Right kidney (tissue), 1 donor: ENCODE results near the gene KL.

ENCODE experiments used
- DNase-seq: peaks from one replicate; pipeline ENCODE4 v3.0.0-alpha.2; 2016

KL gene

GRCh38 chr13:33034882-33035520 is 18.8 kb downstream of the KL start:
- no peak for DNase-seq

GRCh38 chr13:33037673-33038072 is 21.4 kb downstream of the KL start:
- DNase-seq: no peak

- DNase-seq: no peak
Measured at GRCh38 chr13:33040090-33040489, 23.9 kb downstream of the KL start.

DNA sequence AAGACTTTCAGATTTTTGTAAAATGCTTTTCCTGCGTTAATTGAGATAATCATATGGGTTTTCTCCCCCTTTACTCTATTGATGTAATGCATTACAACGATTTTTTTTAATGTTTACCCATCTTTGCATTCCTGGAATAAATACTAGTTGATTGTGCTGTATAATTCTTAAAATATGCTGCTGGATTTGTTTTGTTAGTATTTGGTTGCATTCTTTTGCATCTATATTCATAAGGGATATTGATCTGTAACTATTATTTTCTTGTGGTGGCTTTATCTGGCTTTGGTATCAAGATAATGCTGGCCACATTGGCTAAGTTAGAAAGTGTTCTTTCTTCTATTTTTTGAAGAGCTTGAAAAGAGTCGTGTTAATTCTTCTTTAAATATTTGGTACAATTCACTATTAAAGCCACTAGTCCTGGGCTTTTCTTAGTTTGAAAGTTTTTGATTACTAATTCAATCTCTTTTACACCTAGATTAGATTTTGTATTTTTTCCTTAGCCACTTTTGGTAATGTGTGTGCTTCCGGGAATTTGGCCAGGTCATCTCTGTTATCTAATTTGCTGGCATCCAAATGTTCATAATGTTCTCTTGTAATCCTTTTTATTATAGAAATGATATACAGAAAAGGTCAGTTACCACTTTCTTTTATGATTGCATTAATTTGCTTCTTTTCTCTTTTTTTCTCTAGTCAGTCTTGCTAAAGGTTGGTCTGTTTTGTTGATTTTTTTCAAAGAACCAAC is 29.8 kb downstream of the KL start:
- DNase-seq: no peak

DNA sequence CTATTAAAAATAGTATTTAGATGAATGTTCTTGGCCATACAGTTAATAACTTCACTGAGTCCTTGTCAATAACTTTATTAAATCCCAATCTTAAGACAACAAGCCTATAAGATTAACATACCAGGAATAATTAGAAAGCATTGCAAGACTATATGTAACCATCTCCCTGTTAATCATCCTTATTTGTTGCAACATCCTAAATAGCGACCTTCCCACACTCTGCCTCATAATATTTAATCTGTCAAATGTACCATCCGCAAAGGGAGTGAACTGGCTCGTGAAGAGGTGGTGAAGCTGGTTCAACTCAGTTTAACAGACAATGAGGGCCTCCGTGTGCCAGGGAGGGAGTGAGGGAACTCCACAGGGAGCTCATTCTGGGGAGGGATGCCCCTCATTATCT is 33.9 kb downstream of the KL start:
- DNase-seq: no peak

DNA sequence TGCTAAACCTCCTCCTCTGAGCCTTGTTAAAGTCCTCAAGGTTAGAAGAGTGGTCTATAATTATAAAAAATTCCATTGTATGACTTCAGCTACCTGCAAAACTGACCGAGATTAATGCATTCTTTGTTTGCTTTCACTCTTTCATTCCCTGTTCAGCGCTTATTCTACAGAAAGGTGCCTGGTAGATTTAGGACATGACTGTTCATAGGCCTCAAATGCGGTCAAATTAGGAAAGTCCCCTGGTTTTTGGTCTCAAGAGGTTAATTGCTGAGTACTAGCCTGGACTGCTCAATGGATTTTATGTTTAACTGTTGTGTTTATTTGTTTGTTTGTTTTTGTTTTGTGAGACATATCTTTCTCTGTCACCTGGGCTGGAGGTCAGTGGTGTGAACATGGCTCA is 35.4 kb downstream of the KL start:
- no peak for DNase-seq

DNA sequence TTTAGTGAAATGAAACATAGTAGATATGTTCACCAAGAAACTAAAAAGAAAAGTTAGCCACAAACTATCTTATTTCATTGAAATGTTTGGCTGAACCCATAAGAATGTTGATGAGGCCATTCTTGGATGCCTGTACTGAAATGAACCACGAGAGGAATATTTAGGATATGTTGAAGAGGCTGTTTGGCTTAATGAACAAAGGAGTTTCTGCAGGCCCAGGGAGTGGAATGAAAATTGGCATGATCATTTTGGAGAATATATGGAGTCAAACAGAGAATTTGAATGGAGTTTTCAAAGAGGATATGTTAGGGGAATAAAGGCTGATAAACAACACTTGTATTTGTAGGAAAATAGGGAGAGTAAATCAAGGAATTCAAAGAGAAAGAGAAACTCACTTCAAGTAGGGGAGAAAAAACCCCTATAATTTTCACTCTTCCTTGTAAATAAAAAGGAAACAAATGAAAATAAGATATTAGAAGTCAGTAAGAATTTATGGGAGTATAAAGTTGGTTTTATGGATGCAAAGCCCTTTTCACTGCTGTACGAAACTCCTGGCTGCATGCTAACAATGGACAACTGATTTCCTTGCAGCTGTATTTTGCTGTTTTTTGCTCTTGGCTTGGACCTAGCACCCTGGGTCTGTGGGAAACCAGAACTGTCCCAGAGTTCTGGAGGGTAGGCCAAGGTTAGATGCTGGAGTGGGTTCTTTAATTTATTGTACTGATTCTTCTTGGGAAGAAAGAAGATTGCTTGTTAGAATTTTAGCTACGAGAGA is 36.5 kb downstream of the KL start:
- DNase-seq: no peak

DNA sequence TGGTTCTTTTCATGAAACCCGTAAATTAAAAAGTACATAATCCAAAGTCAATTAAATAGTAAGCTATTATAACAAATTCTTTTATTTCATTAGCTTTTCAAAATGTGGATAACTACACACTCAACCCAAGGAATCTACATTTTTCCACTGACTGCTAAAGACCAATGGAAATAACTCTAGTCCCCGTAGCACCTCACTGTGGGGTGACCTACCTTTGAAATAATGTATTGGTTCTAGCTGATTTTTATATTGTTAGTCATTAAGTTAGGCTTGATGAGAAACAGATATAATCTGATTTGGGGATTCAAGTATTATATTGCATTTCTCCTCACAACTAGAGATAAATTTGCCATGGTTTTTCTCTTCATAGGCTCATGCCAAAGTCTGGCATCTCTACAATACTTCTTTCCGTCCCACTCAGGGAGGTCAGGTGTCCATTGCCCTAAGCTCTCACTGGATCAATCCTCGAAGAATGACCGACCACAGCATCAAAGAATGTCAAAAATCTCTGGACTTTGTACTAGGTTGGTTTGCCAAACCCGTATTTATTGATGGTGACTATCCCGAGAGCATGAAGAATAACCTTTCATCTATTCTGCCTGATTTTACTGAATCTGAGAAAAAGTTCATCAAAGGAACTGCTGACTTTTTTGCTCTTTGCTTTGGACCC is 37.3 kb downstream of the KL start:
- DNase-seq: no peak

DNA sequence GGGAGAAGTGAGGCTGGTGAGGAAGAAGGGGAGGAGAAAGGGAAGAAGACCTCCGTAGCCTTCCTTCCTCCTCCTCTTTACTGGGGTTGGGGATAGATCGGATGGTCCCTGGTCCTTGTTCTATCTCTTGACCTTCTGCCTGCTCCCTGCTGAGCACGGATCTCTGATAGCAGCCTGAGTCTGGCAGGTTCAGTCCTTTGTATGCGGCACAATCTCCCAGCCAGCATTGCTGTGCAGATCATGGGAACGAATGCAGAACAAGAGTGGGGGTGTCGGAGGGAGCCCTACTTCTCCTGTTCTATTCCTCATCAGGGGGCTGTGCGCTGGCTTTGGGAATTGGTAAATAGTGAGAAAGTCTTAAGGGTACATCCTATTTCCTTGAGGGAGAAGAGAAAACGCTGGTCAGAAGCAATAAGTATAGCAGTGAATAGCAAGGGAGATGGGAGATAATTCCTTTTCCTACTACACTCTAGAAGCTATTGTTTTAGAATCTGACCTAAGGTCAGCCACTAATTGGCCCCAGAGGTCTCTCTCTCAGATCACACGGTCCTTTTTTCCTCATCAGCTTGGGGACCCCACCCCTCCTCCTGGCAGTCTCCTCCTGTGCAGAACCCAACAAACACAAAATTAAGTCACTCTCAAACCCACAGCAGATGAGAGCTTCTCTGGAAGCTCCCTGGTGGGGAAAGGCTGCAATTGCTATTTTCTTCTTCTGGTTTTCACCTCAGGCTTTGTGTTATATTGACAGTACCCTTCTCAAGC is 41.0 kb downstream of the KL start:
- no peak for DNase-seq

GRCh38 chr13:33058776-33059327 is 42.6 kb downstream of the KL start:
- DNase-seq: no peak

- no peak for DNase-seq
Measured at GRCh38 chr13:33060815-33061214, 44.6 kb downstream of the KL start.

GRCh38 chr13:33066329-33066728 is 50.1 kb downstream of the KL start:
- no peak for DNase-seq

DNA sequence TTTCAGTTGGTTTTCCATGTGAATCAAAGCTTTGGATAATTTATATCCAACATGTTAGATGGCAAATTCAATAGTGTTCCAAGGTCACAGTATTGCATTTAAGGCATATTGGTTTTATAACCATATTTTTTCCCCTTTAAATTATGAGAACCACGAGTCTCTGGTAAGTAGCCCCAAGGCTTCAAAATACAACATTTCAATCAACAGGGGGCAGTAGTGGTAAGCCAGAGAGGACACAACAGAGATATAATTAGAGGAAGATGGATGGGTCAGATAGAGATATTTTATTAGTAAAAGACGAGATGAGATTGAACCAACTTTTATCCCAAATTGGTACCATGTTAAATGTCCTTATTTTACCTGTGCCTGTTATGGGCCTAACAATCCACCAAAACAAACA is 53.1 kb downstream of the KL start:
- DNase-seq: no peak

GRCh38 chr13:33070713-33071112 is 54.5 kb downstream of the KL start:
- no peak for DNase-seq

DNA sequence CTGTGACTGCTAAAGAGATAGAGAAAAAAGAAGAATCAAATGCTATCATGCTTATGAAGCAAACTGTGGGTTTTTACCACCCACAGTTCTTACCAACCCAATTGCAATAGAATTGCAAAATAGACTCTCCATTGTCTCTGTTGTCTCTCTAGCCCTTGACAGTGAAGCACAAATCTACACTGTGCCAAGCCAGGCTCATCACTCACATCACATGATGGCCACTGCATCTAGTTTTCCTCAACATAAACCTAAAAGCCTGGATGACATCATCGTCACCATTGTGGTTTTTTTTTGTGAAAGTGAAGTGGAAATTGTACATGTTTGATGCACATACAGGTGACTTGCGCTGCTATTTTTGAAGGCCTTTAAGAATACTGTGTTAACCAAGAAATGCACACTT is 56.1 kb downstream of the KL start:
- no peak for DNase-seq

DNA sequence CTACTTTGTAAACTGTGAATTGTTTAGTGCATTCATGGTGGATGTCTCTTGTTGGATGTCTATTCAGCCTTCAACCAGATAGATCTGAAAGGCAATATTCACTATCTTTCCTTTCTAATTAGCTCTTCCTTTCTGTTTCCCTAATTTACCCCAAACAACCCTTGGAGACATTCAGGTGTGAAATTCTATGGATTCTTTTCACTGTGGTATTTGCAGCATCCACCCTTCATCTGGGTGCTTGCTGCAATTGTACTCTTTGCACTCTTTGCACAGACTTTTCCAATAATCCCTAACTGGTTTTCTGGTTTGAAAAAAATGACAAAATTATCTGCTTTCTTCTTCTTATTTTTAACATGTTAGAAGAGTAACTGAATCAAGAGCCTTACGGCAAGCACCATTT is 56.5 kb downstream of the KL start:
- DNase-seq: no peak

GRCh38 chr13:33073338-33073737 is 57.1 kb downstream of the KL start:
- DNase-seq: no peak

DNA sequence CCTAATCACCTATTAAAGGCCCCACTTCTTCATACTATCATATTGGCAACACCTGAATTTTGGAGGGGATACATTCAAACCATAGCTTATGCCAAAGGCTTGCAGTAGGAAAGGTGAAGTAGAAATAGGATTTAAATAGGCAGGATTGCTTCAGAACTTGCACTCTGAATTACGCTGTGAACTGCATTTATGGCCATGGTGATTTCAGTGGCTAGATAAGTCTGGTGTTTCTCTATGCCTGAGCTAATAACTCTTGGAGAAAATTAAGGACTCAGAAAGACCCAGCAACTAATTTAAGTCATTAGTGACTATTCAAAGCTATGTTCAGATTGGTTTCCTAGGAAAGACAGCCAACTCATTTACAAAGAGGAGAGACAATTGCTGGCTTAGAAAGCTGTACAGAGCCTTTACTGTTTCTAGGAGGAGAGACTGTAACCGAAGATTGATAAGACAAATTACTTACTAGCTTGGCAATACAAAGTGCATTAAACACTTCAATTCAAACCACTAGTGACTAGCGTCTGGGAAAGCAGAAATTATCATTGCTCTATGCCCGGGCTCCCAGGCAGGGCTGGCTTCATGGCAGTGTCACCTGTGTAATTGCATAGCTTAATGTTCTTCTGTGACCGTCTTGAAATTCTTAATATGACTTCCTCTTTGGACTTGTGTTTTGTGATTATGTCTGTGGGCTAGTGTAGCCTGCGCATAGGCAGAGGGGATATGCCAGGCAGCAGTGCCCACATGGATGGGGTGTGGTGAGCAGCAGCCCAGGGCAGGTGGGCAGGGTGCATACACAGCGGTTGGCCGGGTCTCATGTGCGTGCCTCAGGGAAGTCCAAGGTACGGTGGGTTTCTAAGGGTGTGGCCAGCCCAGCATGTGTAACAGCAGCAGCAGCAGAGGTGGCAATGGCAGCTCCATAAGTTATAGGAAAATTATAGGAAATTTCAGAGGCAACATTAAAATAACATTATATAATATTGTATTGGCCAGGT is 60.1 kb downstream of the KL start:
- no peak for DNase-seq

DNA sequence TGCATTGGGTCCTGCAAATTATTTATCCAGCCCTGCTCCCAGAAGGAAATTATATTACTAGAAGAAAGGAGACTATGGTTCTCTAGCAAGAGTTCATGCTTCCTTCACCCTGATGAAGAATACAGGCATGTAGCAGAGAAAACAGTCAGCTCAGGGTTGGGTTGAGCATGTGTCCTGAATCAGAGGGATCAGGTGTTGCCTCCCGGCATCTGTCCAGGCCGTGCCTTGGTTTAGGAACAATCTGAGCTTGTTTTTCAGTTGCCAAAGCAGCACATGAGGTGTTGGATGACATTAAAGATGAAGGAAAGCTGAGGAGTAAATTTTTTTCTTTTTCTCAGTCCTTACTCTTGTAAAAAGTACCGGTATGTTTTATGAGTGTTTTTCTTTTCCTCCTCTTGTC is 62.0 kb downstream of the KL start:
- DNase-seq: no peak

- DNase-seq: no peak
Measured at GRCh38 chr13:33079960-33080359, 63.7 kb downstream of the KL start.
